ENCODE measurements around the gene LRRC1.

LRRC1 gene

GRCh38 chr6:53815381-53816119 lies 20.7 kb downstream of the LRRC1 start:
- DNase-seq (ENCODE audit: low read depth): no peak

GRCh38 chr6:53818858-53819609 lies 24.2 kb downstream of the LRRC1 start:
- DNase-seq (ENCODE audit: low read depth): no peak

GRCh38 chr6:53822401-53823125 lies 27.8 kb downstream of the LRRC1 start:
- no peak for DNase-seq (ENCODE audit: low read depth)

- DNase-seq (ENCODE audit: low read depth): no peak
These were observed 29.9 kb downstream of the LRRC1 start for GRCh38 chr6:53824714-53825113.

GRCh38 chr6:53825532-53826321 lies 30.9 kb downstream of the LRRC1 start:
- no peak for DNase-seq (ENCODE audit: low read depth)

GRCh38 chr6:53827531-53827930 lies 32.7 kb downstream of the LRRC1 start:
- DNase-seq (ENCODE audit: low read depth): no peak

GRCh38 chr6:53828215-53828614 lies 33.4 kb downstream of the LRRC1 start:
- no peak for DNase-seq (ENCODE audit: low read depth)

- no peak for DNase-seq (ENCODE audit: low read depth)
These were observed 34.3 kb downstream of the LRRC1 start for GRCh38 chr6:53828966-53829697.

- no peak for DNase-seq (ENCODE audit: low read depth)
These were observed 35.0 kb downstream of the LRRC1 start for GRCh38 chr6:53829698-53830221.

GRCh38 chr6:53830366-53830765 lies 35.6 kb downstream of the LRRC1 start:
- DNase-seq (ENCODE audit: low read depth): no peak

- DNase-seq (ENCODE audit: low read depth): no peak
These were observed 36.5 kb downstream of the LRRC1 start for GRCh38 chr6:53831081-53831869.

- no peak for DNase-seq (ENCODE audit: low read depth)
These were observed 37.3 kb downstream of the LRRC1 start for GRCh38 chr6:53831936-53832660.

GRCh38 chr6:53833155-53833554 lies 38.4 kb downstream of the LRRC1 start:
- no peak for DNase-seq (ENCODE audit: low read depth)

GRCh38 chr6:53834132-53834531 lies 39.3 kb downstream of the LRRC1 start:
- DNase-seq (ENCODE audit: low read depth): no peak

- DNase-seq (ENCODE audit: low read depth): no peak
These were observed 43.3 kb downstream of the LRRC1 start for GRCh38 chr6:53837865-53838769.

- DNase-seq (ENCODE audit: low read depth): no peak
These were observed 45.2 kb downstream of the LRRC1 start for GRCh38 chr6:53840027-53840426.

- no peak for DNase-seq (ENCODE audit: low read depth)
These were observed 50.7 kb downstream of the LRRC1 start for GRCh38 chr6:53845280-53846195.

Measured in activated T-helper 1 cell treated with Interleukin-2 at 50 U/mL for 16 hours (primary cell).